ENCODE results near the gene ARHGEF4.

Gene ARHGEF4

DNA sequence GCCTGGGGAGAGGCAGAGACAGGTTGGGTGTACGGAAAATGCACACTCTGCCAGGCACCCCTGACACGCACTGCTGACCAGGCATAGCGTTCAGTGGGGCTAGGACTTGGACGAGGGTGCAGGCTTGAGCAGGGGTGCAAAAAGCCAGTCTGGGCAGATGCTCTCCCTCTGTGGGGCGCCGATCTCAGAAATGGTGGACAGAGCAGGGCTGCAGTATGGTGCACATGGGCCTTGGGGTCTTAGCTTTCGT, 1.0 kb upstream of the ARHGEF4 start:
- H3K9me3 Mint-ChIP-seq = no peaks in the 10 kb centered on the region
- H3K27me3 Mint-ChIP-seq = peaks cover 48% of the 10 kb centered on the region
- no peak overlapping the region for H3K27ac Mint-ChIP-seq
- no peak overlapping the region for H3K4me3 Mint-ChIP-seq
- H3K4me1 Mint-ChIP-seq (ENCODE audit: low read depth) = no peaks in the 10 kb centered on the region
- no peaks in the 10 kb centered on the region for H3K36me3 Mint-ChIP-seq (ENCODE audit: low read depth)

DNA sequence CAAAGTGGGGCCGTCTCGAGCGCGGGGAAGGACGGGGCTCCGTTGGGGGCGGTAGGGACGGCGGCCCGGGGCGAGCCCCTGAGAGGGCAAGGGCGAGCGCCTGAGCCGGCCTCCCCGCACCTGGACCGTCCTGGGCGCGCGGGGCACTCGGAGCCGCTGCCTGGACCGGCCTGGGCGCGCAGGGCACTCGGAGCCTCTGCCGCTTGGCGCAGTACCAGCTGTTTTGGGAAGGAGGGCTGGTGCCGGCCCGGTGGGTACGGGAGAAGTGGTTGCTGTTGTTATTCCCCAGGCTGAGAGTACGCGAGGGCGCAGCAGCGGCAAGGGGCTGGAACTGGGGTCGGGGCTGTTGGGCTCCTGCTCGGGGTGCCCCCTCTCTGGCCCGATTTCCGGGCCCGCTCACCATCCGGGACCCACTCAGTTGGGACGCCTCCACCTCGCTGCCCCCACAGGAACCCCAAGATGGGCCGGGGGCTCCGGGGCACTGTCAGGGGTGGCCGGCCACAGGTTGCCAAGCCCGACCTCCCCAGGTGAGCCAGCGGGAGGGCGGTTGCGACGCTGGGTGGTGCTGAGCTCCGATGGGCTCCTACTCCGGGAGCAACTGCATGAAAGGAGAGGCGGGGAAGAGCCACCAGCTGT, 579 bp downstream of the ARHGEF4 start:
- Mint-ChIP-seq H3K27ac (no peak overlapping the region), H3K9me3 (no peaks in the 10 kb centered on the region), H3K36me3 (ENCODE audit: low read depth) (no peaks in the 10 kb centered on the region), H3K4me1 (ENCODE audit: low read depth) (no peaks in the 10 kb centered on the region), H3K27me3 (peaks cover 46% of the 10 kb centered on the region), H3K4me3 (no peak overlapping the region)

DNA sequence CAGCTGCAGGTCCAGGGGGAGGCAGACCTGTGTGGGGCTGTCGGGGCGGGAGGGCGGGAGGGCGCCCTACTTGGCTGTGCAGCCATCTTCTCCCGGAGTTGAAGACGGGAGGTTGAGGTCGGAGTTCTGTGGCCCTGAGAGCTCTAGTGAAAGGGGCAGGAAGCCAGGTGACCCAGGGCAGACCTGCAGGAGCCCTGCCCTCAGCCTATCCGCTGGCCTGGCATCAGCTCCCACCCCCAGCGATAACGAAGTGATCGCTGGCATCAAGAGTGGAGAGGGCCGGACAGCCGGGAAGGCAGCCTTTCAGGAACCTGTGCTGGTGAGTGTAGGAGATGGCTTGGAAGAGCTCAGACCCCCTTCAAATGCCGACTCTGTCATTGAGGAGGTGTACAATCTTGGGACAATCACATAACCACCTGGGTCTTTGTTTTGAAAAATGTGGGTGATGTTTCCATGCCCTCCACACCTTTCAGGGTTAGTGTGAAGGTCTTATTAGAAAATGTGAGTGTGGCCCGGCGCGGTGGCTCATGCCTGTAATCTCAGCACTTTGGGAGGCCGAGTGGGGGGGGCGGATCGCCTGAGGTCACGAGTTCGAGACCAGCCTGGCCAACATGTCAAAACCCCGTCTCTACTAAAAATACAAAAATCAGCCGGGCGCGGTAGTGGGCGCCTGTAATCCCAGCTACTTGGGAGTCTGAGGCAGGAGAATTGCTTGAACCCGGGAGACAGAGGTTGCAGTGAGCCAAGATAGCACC, 1.3 kb downstream of the ARHGEF4 start:
- Mint-ChIP-seq H3K4me1 (ENCODE audit: low read depth) (no peaks in the 10 kb centered on the region), H3K9me3 (no peaks in the 10 kb centered on the region), H3K27ac (no peak overlapping the region), H3K36me3 (ENCODE audit: low read depth) (no peaks in the 10 kb centered on the region), H3K4me3 (no peak overlapping the region), H3K27me3 (peaks cover 40% of the 10 kb centered on the region)

DNA sequence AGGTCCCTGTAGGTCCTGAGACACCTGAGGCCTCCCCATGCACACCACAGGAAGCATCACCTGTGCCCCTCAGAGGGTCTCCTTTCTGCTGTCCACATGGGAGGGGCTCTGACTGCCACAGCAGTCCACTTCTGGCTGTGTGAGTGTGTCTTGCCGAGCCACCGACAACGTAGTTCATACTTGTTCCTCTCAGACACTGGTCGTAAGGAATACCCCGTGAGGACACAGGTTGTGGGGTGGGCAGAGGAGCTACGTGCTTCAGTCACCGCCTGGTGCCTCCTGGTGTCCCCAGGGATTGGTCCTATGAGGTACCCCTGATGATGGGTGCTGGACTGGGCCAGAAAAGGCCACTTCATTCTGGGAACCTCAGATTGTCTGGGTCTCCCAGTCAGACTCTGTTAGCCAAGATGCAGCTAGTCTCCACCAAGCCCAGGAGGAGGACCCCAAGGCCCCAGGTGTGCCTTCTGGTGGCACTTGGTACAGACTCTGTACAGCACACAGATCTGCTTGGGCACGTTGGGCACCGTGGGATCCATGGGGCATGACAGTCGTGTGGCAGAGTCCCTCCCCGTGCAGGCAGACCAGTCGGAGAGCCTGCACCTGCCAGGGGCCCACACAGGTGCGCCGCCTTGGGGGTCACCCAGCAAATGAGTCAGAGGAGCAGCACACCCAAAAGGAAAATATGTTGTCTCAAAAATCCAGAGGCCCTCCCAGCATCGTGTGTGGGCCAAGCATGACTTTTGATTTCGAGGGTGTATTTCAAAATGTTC, 2.5 kb downstream of the ARHGEF4 start:
- Mint-ChIP-seq H3K4me3 (no peak overlapping the region), H3K9me3 (no peaks in the 10 kb centered on the region), H3K4me1 (ENCODE audit: low read depth) (no peaks in the 10 kb centered on the region), H3K36me3 (ENCODE audit: low read depth) (no peaks in the 10 kb centered on the region), H3K27me3 (peaks cover 39% of the 10 kb centered on the region), H3K27ac (no peak overlapping the region)

DNA sequence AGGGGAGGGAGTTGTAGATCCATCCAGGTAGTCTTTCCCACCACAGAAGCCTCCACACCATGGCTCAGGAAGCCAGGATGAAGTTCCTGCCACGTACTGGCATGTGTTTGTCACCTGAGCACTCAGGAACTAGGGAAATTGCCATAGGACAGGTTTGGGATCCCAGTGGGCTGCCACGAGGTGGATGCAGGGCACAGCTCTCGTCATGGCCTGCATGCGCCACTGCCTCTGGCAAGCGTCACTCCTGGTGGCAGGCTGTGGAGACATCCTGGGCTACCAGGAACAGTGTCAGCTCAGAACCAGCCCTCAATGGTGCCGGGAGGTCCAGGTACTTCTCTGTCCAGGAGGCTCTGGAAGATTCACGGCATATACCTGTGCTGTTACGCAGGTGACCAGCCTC, 3.8 kb downstream of the ARHGEF4 start:
- peaks cover 28% of the 10 kb centered on the region for H3K27me3 Mint-ChIP-seq
- H3K4me1 Mint-ChIP-seq (ENCODE audit: low read depth) = no peaks in the 10 kb centered on the region
- H3K9me3 Mint-ChIP-seq = no peaks in the 10 kb centered on the region
- H3K36me3 Mint-ChIP-seq (ENCODE audit: low read depth) = no peaks in the 10 kb centered on the region
- no peak overlapping the region for H3K27ac Mint-ChIP-seq
- no peak overlapping the region for H3K4me3 Mint-ChIP-seq

DNA sequence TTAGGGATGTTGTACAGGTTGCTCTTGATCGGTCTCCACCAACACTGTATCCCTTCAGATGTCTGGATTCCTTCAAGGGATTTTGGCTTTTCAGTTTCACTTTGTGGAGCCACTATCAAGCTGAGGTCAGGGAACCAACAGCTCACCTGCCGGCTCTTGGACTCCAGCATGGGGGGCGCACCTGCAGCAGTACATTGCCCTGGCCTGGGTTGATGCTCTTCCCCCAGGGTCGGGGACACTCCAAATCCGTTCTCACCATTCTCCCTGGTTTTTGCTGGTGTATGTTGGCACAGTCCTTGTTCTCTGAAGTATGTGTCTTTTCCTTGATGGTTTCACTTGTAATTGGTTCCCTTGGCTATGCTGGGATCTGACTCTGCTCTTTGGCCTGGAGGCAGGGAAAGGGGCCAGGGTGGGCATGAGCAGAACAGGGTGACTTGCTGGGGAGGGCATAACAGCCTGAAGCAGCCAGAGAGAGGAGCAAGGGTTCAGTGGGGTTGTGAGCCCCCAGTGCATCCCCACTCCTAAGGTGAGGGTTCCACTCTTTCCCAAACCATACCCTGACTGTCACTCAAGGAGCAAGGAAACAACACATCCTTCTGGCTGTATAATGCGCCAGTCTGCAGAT, 5.1 kb downstream of the ARHGEF4 start:
- H3K9me3 Mint-ChIP-seq = no peaks in the 10 kb centered on the region
- H3K27me3 Mint-ChIP-seq = peaks cover 19% of the 10 kb centered on the region
- no peaks in the 10 kb centered on the region for H3K4me1 Mint-ChIP-seq (ENCODE audit: low read depth)
- H3K36me3 Mint-ChIP-seq (ENCODE audit: low read depth) = no peaks in the 10 kb centered on the region
- H3K4me3 Mint-ChIP-seq = no peak overlapping the region
- no peak overlapping the region for H3K27ac Mint-ChIP-seq

DNA sequence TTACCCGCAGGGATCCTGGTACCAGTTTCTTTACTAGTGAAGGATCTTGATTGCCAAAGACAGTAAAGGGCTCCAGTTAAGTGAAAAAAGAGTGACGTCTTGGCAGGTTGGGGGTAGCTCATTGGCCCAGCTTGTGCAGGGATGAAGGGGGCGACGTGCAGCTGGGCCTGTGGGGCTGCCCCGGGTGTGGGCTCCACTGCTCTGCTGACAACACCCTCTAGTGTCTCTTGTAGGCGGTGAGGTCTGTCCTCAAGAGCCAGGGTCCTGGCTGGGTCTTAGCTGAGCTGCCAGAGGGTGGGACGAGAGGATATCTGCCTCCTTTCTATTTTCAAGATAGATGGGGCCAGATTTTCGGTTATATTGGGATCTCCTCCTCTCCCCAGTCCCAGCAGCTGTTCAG, 6.1 kb downstream of the ARHGEF4 start:
- Mint-ChIP-seq H3K4me3 (no peak overlapping the region), H3K36me3 (ENCODE audit: low read depth) (no peaks in the 10 kb centered on the region), H3K27me3 (peaks cover 19% of the 10 kb centered on the region), H3K9me3 (no peaks in the 10 kb centered on the region), H3K27ac (no peak overlapping the region), H3K4me1 (ENCODE audit: low read depth) (no peaks in the 10 kb centered on the region)

DNA sequence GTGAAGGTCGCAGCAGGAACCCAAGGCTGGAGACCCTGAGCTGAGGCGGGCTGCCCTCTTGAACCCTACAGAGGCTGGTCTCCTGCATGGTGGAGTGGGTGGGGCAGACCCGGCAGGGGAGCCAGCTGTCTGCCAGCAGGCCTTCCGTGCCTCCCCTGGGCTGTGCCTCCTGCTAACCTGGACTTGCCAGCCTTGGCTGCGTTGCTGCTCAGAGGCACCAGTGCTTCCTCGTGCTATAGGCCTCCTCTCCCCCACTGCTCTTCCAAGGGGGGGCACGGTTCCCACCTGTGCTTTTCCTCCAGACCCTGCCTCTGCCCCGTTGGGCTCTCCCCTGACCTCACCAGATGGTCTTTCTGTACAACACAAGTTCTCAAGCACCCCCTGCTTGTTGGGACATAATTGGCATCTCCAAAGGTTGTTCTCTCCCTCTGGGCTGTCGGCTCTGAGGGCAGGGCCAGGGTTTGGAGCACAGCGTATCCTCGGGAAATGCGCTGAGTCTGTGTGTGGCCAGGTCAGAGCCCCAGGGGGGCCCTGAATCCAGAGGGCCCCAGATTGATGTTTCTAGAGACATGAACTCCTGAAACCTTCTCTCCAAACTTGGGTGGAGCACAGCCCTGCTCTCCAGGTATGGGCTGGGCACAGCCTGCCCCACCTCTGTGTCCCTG, 6.7 kb downstream of the ARHGEF4 start:
- no peaks in the 10 kb centered on the region for H3K4me1 Mint-ChIP-seq (ENCODE audit: low read depth)
- H3K27me3 Mint-ChIP-seq = peaks cover 12% of the 10 kb centered on the region
- H3K36me3 Mint-ChIP-seq (ENCODE audit: low read depth) = no peaks in the 10 kb centered on the region
- no peaks in the 10 kb centered on the region for H3K9me3 Mint-ChIP-seq
- no peak overlapping the region for H3K4me3 Mint-ChIP-seq
- no peak overlapping the region for H3K27ac Mint-ChIP-seq

DNA sequence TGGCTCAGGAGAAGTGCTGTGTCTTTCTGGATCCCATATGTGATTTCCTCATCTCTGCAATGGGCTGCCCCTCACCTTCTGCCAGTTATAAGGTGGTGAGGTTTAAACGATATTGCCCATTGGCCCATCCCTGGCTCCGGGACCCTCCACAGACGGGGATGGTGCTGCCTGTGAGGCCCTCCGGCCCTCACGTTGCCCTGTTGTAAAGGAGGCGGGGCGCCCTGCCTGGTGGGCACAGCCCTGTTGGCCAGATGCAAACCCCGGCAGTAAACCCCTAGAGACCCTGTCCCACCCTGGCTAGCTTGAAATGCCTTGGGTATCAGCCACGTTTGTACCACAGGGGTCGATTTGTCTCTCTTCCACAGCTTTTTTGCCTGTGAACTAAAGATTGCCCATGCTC, 7.4 kb downstream of the ARHGEF4 start:
- H3K4me3 Mint-ChIP-seq = no peak overlapping the region
- no peaks in the 10 kb centered on the region for H3K36me3 Mint-ChIP-seq (ENCODE audit: low read depth)
- no peaks in the 10 kb centered on the region for H3K4me1 Mint-ChIP-seq (ENCODE audit: low read depth)
- H3K27ac Mint-ChIP-seq = no peak overlapping the region
- H3K9me3 Mint-ChIP-seq = no peaks in the 10 kb centered on the region
- peaks cover 6% of the 10 kb centered on the region for H3K27me3 Mint-ChIP-seq

DNA sequence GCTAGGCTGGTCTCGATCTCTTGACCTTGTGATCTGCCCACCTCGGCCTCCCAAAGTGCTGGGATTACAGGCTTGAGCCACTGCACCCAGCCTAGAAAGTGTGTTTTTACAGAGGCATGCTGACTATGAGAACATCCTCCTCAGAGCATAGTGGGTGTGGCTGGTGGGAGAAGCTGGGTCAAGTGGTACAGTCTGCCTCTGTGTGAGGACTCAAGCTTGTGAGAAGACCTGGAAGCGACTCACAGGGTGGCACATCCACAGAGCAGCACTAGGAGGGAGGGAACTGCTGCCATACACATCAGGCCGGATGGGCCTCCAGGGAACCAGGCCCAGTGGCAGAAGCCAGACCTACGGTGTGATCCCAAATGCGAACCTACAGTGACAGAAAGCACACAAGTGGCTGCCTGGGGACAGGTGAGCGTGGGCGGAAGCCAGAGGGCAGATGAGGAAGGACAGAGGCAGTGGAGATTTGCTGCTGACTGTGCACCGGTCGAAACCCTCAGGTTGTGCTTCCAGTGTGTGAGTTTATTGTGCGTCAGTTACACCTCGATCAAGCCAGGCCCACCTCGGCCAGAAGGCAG, 8.9 kb downstream of the ARHGEF4 start:
- Mint-ChIP-seq H3K9me3 (no peaks in the 10 kb centered on the region), H3K4me3 (no peak overlapping the region), H3K4me1 (ENCODE audit: low read depth) (no peaks in the 10 kb centered on the region), H3K27me3 (no peaks in the 10 kb centered on the region), H3K27ac (no peak overlapping the region), H3K36me3 (ENCODE audit: low read depth) (no peaks in the 10 kb centered on the region)

DNA sequence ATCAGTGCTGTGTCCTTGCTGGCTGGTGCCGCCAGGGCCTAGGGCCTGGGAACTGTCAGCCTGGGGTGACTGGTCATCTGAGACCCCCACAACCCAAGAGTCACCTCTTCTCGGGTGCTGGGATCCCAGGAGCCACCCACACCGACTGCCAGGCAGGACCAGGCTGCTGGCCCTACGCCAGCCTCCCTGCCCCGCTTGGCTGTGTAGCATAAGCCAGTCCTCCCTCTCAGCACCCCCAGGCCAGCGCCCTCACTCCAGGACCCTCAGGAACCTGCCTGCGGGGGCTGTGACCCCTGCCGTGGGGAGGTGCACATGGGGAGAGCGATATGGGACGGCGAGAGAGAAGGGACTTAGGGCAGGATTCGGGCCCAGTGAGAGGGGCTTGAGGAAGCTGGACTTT, 9.5 kb downstream of the ARHGEF4 start:
- H3K27me3 Mint-ChIP-seq = no peaks in the 10 kb centered on the region
- H3K36me3 Mint-ChIP-seq (ENCODE audit: low read depth) = no peaks in the 10 kb centered on the region
- no peaks in the 10 kb centered on the region for H3K4me1 Mint-ChIP-seq (ENCODE audit: low read depth)
- no peak overlapping the region for H3K4me3 Mint-ChIP-seq
- H3K27ac Mint-ChIP-seq = no peak overlapping the region
- no peaks in the 10 kb centered on the region for H3K9me3 Mint-ChIP-seq

DNA sequence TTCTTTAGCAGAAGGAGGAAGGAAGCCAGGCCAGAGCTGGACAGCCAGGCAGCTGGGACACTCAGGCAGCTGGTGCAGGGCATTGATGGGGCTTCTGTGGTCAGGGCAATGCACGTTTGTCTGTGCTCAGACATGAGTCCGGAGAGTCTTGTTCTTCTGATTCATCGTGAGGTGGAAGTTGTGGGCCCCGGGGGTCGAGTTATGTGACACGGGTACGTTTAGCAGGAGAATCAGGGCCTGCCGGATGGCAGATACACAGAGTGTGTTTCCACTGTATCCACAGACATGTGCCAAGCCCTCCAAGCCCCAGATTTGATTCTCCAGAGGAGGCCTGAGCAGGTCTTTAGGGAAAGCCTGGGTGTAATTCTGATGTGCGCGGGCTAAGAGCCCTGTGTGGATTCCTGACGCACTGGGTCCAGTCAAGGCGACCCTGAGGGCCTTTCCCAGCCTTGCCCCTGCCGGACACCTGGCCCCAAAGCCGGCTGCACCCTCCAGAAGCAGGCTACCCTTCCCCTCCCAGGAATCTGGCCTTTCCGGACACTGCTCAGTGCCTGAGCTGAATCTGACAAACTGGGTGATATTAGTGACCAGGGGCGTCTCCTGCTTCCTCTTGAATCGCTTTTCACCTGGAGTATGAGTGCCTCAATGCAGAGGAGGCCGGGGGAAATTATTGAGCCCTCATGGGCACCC, 10.1 kb downstream of the ARHGEF4 start:
- no peaks in the 10 kb centered on the region for H3K36me3 Mint-ChIP-seq (ENCODE audit: low read depth)
- no peak overlapping the region for H3K27ac Mint-ChIP-seq
- no peaks in the 10 kb centered on the region for H3K27me3 Mint-ChIP-seq
- H3K4me1 Mint-ChIP-seq (ENCODE audit: low read depth) = no peaks in the 10 kb centered on the region
- no peak overlapping the region for H3K4me3 Mint-ChIP-seq
- H3K9me3 Mint-ChIP-seq = no peaks in the 10 kb centered on the region

DNA sequence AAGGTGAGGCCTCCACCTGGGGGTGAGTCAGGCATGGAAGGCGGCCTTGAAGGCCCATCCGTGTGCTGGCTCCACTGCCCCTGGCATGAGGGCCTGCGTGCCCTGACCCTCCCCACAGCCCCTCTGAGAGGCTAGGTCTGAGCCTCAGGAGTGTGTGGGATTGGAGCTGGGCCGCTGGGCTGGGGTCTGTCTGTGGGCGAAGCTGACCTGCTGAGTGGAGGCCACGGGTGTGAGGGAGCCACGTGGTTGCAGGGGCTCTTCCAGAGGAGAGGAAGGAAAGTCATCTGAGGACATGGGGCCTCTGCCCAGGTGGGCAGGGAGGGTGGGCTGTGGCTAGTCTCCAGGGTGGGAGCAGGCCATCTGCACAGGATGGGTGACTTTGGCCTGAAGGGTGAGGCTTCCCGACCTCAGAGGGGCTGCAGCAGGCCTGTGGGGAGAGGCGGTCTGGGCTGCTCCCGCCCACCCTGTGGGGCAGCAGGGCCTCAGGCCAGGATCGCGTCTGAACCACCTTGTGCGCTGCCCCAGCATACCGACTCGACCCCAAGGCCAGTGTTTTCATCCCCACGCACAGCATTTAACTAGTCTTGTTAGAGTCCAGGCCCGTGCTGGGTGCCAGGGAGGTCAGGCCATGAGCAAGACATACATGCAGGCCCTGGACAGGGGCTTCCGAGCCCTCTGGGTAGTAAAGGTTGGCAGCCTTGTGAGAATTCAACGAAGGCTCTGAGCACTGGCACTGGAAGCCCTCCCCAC, 11.2 kb downstream of the ARHGEF4 start:
- no peak overlapping the region for H3K27ac Mint-ChIP-seq
- H3K27me3 Mint-ChIP-seq = no peaks in the 10 kb centered on the region
- no peaks in the 10 kb centered on the region for H3K9me3 Mint-ChIP-seq
- no peaks in the 10 kb centered on the region for H3K4me1 Mint-ChIP-seq (ENCODE audit: low read depth)
- H3K4me3 Mint-ChIP-seq = no peak overlapping the region
- no peaks in the 10 kb centered on the region for H3K36me3 Mint-ChIP-seq (ENCODE audit: low read depth)
